ENCODE data around the gene TNFAIP2.

- TF ChIP-seq EZH2phosphoT487 (IDR thresholded peaks at IDR 0.05; ENCODE audit: insufficient read depth, low read depth) (no peak), EZH2 (IDR thresholded peaks at IDR 0.05; ENCODE audit: insufficient read depth, poor library complexity, severe bottlenecking) (no peak)
Observed at GRCh38 chr14:103149351-103150237, 26.3 kb downstream of the TNFAIP2 start.

Data from GM23248 (cell line).